ENCODE measurements around the gene FXYD3. TPM values are rescaled to one million over a fixed set of nuclear protein-coding genes. Genes with fewer than 3 reads are reported as not detected.
A peak's percentile ranks its signal among the peaks of the same experiment; 100 is the strongest.

Gene FXYD3
- total RNA-seq (2014; rRNA removed) = not detected in 2 replicates
- not detected for polyA plus RNA-seq (2012)

- DNase-seq (ENCODE audit: low read depth) = no peak
These were observed at the start of gene FXYD3 for GRCh38 chr19:35115177-35115951. TSS of gene FXYD3 (plus strand) at chr19:35115823. CDS start at chr19:35119377, 3,554 bp downstream.

DNA sequence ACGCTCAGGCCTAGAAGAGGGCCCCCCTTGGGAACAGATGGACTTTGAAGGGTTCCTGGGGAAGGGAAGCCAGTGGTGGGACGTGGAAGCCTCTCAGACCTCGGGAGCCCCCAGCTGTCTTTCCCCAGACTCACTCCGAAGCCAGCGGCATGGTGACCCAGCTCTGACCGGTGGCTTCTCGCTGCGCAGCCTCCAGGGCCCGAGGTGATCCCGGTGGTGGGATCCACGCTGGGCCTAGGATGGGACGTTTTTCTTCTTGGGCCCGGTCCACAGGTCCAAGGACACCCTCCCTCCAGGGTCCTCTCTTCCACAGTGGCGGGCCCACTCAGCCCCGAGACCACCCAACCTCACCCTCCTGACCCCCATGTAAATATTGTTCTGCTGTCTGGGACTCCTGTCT lies 49.5 kb upstream of the FXYD3 start:
- no peak for DNase-seq (ENCODE audit: low read depth)

DNA sequence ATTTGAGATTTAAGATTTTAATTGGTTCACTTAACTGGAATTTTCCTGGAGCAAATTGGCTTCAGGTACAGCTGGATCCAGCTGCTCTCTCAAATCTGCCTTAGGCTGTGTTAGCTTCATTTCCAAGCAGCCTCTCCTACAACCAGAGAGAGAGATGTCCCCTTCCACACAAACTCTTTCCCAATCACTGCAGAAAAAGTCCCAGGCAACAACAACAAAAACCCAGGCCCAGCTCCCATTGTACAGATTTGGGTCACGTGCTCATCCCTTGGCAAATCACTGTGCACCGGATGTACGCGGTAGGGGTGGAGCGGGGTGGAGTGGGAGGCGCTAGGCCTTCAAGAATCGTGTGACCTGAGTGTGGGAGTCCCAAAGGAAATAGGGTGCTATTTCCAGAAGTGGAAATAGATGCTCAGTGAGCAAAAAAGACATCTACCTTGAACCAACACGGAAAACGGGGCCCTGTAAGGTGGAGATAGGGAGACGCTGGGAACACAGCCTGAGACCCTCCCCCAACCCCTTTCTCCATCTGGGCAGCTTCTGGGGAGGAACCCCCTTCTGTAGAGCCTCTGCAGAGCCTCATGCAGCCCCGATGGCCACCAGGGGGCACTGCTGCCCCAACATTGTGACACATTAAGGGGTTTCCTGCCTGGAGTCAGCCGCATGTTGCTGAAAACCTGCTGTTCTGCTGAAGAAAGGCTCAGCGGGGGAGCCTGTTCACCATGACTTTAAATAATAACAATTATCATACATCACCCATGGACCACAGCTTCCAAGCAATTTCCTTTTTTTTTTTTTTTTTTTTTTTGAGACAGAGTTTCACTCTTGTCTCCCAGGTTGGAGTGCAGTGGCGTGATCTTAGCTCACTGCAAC lies 48.7 kb upstream of the FXYD3 start:
- DNase-seq (ENCODE audit: low read depth) = peak; percentile 77

- DNase-seq (ENCODE audit: low read depth) = no peak
These were observed 46.5 kb upstream of the FXYD3 start for GRCh38 chr19:35068941-35069634.

DNA sequence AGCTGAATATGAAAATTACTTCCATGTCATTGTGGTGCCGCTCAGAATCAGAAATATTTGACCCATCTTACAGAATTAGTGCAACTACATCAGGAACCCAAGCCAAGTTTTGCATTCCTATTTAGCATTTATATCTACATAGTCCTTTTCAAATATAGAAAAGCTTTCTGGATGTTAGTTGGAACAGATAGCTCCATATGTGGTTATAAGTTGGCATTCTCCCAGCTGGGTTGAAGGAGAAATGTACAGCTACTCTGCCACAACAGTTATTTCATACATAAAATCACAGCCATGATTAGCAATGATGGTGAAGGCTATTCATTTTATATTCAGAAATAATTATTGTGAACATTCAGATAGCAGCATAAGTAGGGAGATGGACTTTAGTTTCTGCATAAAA lies 45.9 kb upstream of the FXYD3 start:
- DNase-seq (ENCODE audit: low read depth) = no peak

- peak; percentile 7 for DNase-seq (ENCODE audit: low read depth)
These were observed 45.2 kb upstream of the FXYD3 start for GRCh38 chr19:35070471-35070870.

- no peak for DNase-seq (ENCODE audit: low read depth)
These were observed 42.1 kb upstream of the FXYD3 start for GRCh38 chr19:35073516-35073915.

DNA sequence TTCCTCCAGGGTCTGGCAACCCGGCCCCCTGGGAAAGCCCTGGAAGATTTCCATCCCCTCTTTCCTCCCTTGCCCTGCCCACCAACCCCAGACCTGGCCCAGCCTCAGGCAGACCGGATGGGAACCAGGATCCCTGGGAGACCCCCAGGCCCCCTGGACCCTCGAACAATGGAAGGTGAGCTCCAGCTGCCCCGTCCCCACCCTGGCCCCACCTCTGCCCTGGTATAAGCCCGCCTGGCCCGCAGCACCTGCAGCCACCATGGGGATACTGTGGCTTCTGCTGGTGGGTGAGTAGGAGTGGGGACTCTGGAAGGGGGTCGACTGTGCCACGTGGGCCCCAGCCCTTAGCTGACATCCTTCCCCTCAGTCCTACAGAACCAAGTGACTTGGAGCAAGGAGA lies 41.7 kb upstream of the FXYD3 start:
- DNase-seq (ENCODE audit: low read depth) = no peak

DNA sequence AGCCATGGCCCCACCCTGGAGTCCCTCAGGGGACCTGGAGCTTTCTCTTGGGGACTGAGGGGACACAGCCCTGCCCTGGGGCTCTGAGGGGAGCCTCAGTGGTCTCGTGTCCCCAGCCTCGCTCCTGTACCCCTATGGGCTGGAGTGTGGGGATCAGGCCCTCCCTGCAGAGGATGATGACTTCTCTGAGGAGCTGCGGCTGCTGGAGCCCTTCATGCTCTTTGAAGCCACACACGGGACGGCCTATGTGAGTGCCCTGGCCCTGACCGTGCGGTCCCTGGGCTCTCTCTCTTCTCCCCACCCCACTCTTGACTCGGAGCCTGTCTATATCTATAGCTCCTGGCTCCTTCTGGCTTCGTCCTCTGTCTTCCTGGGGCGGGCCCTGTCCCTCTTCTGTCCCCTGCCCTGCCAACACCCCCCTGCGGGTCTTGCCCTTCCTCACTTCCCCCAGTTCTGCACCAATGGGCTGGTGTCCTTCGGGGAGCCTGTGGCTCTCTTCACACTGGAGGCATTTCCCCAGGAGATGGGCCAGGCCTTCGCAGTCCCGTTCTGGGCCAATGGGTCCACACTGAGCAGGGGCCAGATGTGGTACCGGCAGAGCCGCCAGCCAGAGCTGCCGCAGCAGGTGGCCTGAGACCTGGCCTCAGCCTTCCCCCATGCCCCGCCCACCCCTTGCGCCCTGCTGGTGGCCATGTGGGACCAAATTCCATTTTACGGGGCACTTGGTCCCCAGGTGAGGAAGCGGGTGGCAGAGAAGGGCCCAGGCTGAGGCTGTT lies 41.0 kb upstream of the FXYD3 start:
- no peak for DNase-seq (ENCODE audit: low read depth)

GRCh38 chr19:35075202-35076025 lies 40.2 kb upstream of the FXYD3 start:
- no peak for DNase-seq (ENCODE audit: low read depth)

DNA sequence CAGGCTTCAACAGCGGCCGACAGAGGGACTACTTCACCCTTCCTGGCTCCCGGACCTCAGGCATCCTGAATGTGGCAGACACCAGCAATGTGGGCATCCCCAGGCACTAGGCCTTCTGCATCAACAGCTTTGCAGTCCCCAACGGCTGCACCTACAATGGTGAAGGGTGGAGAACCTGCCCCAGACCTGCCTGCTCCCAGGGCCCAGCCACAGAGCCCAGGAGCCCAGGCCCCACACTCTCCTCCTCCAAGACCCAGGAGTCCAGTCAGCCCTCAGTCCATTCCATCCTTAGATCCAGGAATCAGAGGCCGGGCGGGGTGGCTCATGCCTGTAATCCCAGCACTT lies 39.6 kb upstream of the FXYD3 start:
- no peak for DNase-seq (ENCODE audit: low read depth)

GRCh38 chr19:35076657-35077056 lies 39.0 kb upstream of the FXYD3 start:
- no peak for DNase-seq (ENCODE audit: low read depth)

GRCh38 chr19:35077411-35078223 lies 38.0 kb upstream of the FXYD3 start:
- DNase-seq (ENCODE audit: low read depth) = no peak

GRCh38 chr19:35079826-35080225 lies 35.8 kb upstream of the FXYD3 start:
- DNase-seq (ENCODE audit: low read depth) = no peak

- no peak for DNase-seq (ENCODE audit: low read depth)
These were observed 34.9 kb upstream of the FXYD3 start for GRCh38 chr19:35080613-35081170.

- no peak for DNase-seq (ENCODE audit: low read depth)
These were observed 34.4 kb upstream of the FXYD3 start for GRCh38 chr19:35081201-35081600.

DNA sequence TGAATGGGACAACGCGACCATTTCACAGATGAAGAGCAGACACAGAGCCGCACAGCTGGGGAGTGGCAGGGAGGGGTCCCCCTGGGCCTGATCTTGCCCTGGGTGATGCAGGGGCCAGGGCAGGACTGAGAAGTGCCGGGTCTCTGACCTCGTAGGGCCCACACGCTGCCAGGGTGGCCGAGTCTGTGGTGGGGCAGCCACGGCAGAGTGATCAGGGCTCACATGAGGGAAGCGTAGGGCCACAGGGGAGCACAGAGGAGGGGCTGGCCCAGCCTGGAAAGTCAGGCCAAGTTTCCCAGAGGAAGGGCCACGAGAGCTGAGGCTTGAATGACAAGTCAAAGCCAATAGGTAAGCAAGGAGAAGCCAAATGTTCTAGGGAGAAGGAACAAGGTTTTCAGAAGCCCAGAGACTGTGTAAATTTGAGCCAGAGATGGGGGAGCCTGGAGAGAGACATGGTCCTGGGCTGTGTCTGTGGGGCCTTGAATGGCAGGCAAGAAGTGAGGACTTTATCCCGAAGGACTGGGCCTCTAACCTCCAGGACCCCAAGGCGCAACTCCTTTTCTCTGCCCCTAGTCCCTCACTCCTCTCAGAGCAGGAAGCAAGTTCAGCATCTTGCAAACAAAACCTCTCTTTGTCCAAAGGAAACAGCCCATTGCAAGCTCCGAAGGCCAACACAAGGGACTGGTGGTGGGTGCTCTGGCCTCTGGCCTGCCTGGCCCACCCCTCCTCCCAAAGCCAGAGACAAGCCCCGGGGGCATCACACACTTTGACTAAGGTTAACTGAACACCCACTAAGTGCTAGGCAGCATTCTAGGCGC lies 31.7 kb upstream of the FXYD3 start:
- DNase-seq (ENCODE audit: low read depth) = no peak

DNA sequence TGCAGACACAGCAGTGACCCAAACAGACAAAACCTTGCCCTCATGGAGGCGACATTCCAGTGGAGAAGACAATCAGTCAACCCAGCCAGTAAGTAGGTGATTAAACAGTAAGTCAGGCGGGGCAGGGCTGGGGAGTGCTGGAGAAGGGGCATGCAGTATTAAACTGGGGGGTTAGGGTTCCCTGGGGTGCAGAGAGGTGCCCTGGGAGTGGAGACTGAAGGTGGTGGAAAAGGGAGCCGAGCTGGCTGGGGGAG lies 31.2 kb upstream of the FXYD3 start:
- DNase-seq (ENCODE audit: low read depth) = no peak

- no peak for DNase-seq (ENCODE audit: low read depth)
These were observed 29.7 kb upstream of the FXYD3 start for GRCh38 chr19:35085947-35086346.
